Left lung (tissue), 10 donors: ENCODE results near the gene PAK2. TPM values are rescaled to one million over a fixed set of nuclear protein-coding genes. Genes with fewer than 3 reads are reported as not detected.
"Not testable (repeated sequence)": the region's sequence is repeated elsewhere in the genome, so short reads cannot be mapped to it uniquely, and the experiment has no call there.

Source experiments
- ATAC-seq: fragments of 200-7000 bp; cut with Tn5 transposase; one replicate; pipeline ENCODE4 v1.9.1; 2020; ENCODE audit warnings: moderate library complexity
- DNase-seq, 4 donors: peaks; one replicate each; pipeline ENCODE4 v3.0.0-alpha.2; 2013 to 2020
- H3K27ac ChIP-seq, 2 donors: fragments of 200-600 bp; sonication (generic) in 1 of 2; one replicate each; pipeline versions ENCODE4 v1.5.0 to v1.8.0; 2020 to 2021
- H3K27me3 ChIP-seq, 2 donors: fragments of 200-600 bp; sonication (generic) in 1 of 2; one replicate each; pipeline versions ENCODE4 v1.5.0 to v1.8.0; 2020 to 2021
- H3K36me3 ChIP-seq, 2 donors: fragments of 200-600 bp; sonication (generic) in 1 of 2; one replicate each; pipeline versions ENCODE4 v1.5.0 to v1.8.0; 2020 to 2021
- H3K4me1 ChIP-seq, 2 donors: fragments of 200-600 bp; one replicate each; pipeline ENCODE4 v1.8.0; 2021
- H3K4me3 ChIP-seq, 2 donors: fragments of 200-600 bp; sonication (generic) in 1 of 2; one replicate each; pipeline versions ENCODE4 v1.5.0 to v1.8.0; 2020 to 2021; ENCODE audit warnings: mild to moderate bottlenecking in 1 of 2
- H3K9me3 ChIP-seq, 2 donors: fragments of 200-600 bp; sonication (generic) in 1 of 2; one replicate each; pipeline versions ENCODE4 v1.5.0 to v1.8.0; 2020 to 2021
- CTCF ChIP-seq, 2 donors: fragments of 200-600 bp; sonication (generic) in 1 of 2; IDR thresholded peaks; one replicate each; pipeline versions ENCODE4 v1.5.0 to v1.8.0; 2021; ENCODE audit warnings: antibody characterized with exemption in 2 of 2
- intact Hi-C, 2 donors: fragments of 100-400 bp; cut with DNase I; formaldehyde crosslinking; loops; one replicate each; pipeline versions ENCODE4 v1.11.2 to v1.14.2; 2022
- polyA plus RNA-seq, 6 donors: library from polyadenylated mRNA; unstranded; fragments of 120-200 nt; gene quantifications; one replicate each; pipeline ENCODE4 v1.2.1, GENCODE V29; 2013; ENCODE audit not compliant: insufficient read length in 6 of 6
- total RNA-seq, 2 donors: library from RNA; stranded (reverse); fragmentation: NEBNext Ultra II Directional; extraction: Animal tissue kit (Norgen Biotek cat#: 25700); gene quantifications; one replicate each; pipeline ENCODE4 v1.2.1, GENCODE V29; 2021
- donor health status: DM: no; HTN: yes; CAD: no.
- donor health status: DM: no; HTN: no; CAD: no.

The PAK2 gene
- total and polyA plus RNA-seq, 8 donors: 62.8 to 87.1 (median 76.9) TPM

- peak; percentile 80 for ATAC-seq
- peak; percentile 63 to 93 (median 76) for DNase-seq
- no peak for TF ChIP-seq CTCF (IDR thresholded peaks at IDR 0.05)
- Histone ChIP-seq H3K36me3 (no peaks in the 10 kb centered on the region), H3K9me3 (no peaks in the 10 kb centered on the region), H3K27ac (peak overlapping the region; percentile 88 to 93), H3K4me3 (peak overlapping the region; percentile 59 to 78), H3K27me3 (no peaks in the 10 kb centered on the region), H3K4me1 (peaks cover 7 to 25% of the 10 kb centered on the region in 2 donors)
- intact Hi-C loops: no loop called here
Observed at GRCh38 chr3:196712514-196713413, 26.9 kb upstream of the PAK2 start.

- H3K36me3 ChIP-seq, DNase-seq, intact Hi-C loops, H3K9me3 ChIP-seq, H3K27ac ChIP-seq, H3K4me3 ChIP-seq, H3K27me3 ChIP-seq, ATAC-seq: not testable (repeated sequence)
- H3K4me1 ChIP-seq: peaks cover 7 to 12% of the 10 kb centered on the region in 2 donors
Observed at GRCh38 chr3:196717162-196717561, 22.5 kb upstream of the PAK2 start.

GRCh38 chr3:196721097-196721496 lies 18.6 kb upstream of the PAK2 start:
- no peak overlapping the region for H3K27ac ChIP-seq

GRCh38 chr3:196726788-196727675 lies 12.6 kb upstream of the PAK2 start:
- ATAC-seq: no peak

More at GRCh38 chr3:196721097-196721496, 18.6 kb upstream of the PAK2 start:
- no peak for DNase-seq
- Histone ChIP-seq H3K9me3 (no peaks in the 10 kb centered on the region), H3K4me3 (no peak overlapping the region), H3K36me3 (peaks cover 0 to 12% of the 10 kb centered on the region in 2 donors), H3K4me1 (no peaks in the 10 kb centered on the region), H3K27me3 (no peaks in the 10 kb centered on the region)
- intact Hi-C loops: no loop called here
- ATAC-seq: no peak
- no peak for TF ChIP-seq CTCF (IDR thresholded peaks at IDR 0.05)

GRCh38 chr3:196735751-196736150 lies 3.9 kb upstream of the PAK2 start:
- intact Hi-C loops: no loop called here
- DNase-seq: no peak
- H3K4me3 ChIP-seq: no peak overlapping the region
- H3K27ac ChIP-seq: no peak overlapping the region
- peaks cover 0 to 4% of the 10 kb centered on the region in 2 donors for H3K4me1 ChIP-seq
- no peaks in the 10 kb centered on the region for H3K27me3 ChIP-seq
- no peak for TF ChIP-seq CTCF (IDR thresholded peaks at IDR 0.05)
- no peak for ATAC-seq
- H3K36me3 ChIP-seq: peaks cover 0 to 16% of the 10 kb centered on the region in 2 donors
- H3K9me3 ChIP-seq: no peaks in the 10 kb centered on the region

More at GRCh38 chr3:196726788-196727675, 12.6 kb upstream of the PAK2 start:
- intact Hi-C loops: no loop called here
- no peaks in the 10 kb centered on the region for H3K27me3 ChIP-seq
- H3K4me3 ChIP-seq: no peak overlapping the region
- H3K27ac ChIP-seq: no peak overlapping the region
- TF ChIP-seq CTCF (IDR thresholded peaks at IDR 0.05): no peak
- H3K9me3 ChIP-seq: no peaks in the 10 kb centered on the region
- peaks cover 0 to 28% of the 10 kb centered on the region in 2 donors for H3K36me3 ChIP-seq
- no peak for DNase-seq
- no peaks in the 10 kb centered on the region for H3K4me1 ChIP-seq
